Activated CD8-positive, alpha-beta memory T cell treated with anti-CD3 and anti-CD28 coated beads for 36 hours (primary cell): ENCODE measurements around the gene ITIH2. TPM values are rescaled to one million over a fixed set of nuclear protein-coding genes. Genes with fewer than 3 reads are reported as not detected.

Experiments used
- CTCF ChIA-PET: fragments of 350-600 bp; sonication (Branson Sonifier 250); formaldehyde crosslinking; loops from one replicate; lab custom pipeline; 2021; ENCODE audit warnings: antibody characterized with exemption; lab: Charles Lee
- POLR2A ChIA-PET: fragments of 350-600 bp; sonication (Branson Sonifier 250); formaldehyde crosslinking; loops from one replicate; lab custom pipeline; 2021; ENCODE audit warnings: antibody characterized with exemption; lab: Charles Lee
- total RNA-seq, 2 experiments: library from RNA; stranded (reverse); gene quantifications; one replicate each; pipeline ENCODE4 v1.2.3, GENCODE V29; 2021

The ITIH2 gene
- total RNA-seq, 2 experiments from 2014 or later, result not detected

- CTCF ChIA-PET, result no interaction called here
- POLR2A ChIA-PET, result interaction anchor here (2.8 kb wide), 1 partner anchor 30 kb away, joined by 23 read pairs; the partner anchor contains the start of gene TAF3
These were observed 84.2 kb downstream of the ITIH2 start for GRCh38 chr10:7787150-7787856.

GRCh38 chr10:7787857-7788638 lies 84.9 kb downstream of the ITIH2 start, which contains the start of the genes ATP5F1C and KIN:
Gene ATP5F1C (plus strand): TSS chr10:7788177. CDS start chr10:7788208, 31 bp downstream.
Gene KIN (minus strand): TSS chr10:7787993. CDS start chr10:7787933, 60 bp downstream.
- ChIA-PET CTCF (no interaction called here), POLR2A (interaction anchor here (2.8 kb wide), 1 partner anchor 29 kb away, joined by 23 read pairs; the partner anchor contains the start of gene TAF3)

GRCh38 chr10:7788639-7789286 lies 85.6 kb downstream of the ITIH2 start:
- ChIA-PET POLR2A (interaction anchor here (2.8 kb wide), 1 partner anchor 28 kb away, joined by 23 read pairs; the partner anchor contains the start of gene TAF3), CTCF (no interaction called here)

GRCh38 chr10:7789390-7789789 lies 86.3 kb downstream of the ITIH2 start:
- ChIA-PET POLR2A (interaction anchor here (2.8 kb wide), 1 partner anchor 28 kb away, joined by 23 read pairs; the partner anchor contains the start of gene TAF3), CTCF (no interaction called here)

GRCh38 chr10:7792541-7792940 lies 89.4 kb downstream of the ITIH2 start:
- CTCF ChIA-PET, result interaction anchor here (1.1 kb wide), 1 partner anchor 25 kb away, joined by 3 read pairs; the partner anchor contains the start of gene TAF3
- POLR2A ChIA-PET, result no interaction called here

- ChIA-PET CTCF (interaction anchor here (0.7 kb wide), 1 partner anchor 42 kb away, joined by 3 read pairs; no protein-coding TSS in a partner anchor), POLR2A (interaction anchor here (0.7 kb wide), 1 partner anchor 385 kb away, joined by 5 read pairs; no protein-coding TSS in a partner anchor)
These were observed 91.3 kb downstream of the ITIH2 start for GRCh38 chr10:7794251-7795026.

- ChIA-PET CTCF (no interaction called here), POLR2A (no interaction called here)
These were observed 92.5 kb downstream of the ITIH2 start for GRCh38 chr10:7795605-7796004.

- POLR2A ChIA-PET, result no interaction called here
These were observed 94.5 kb downstream of the ITIH2 start for GRCh38 chr10:7797582-7797981.

More at GRCh38 chr10:7797582-7797981, 94.5 kb downstream of the ITIH2 start:
- CTCF ChIA-PET, result no interaction called here

Other genes starting within 250 kb of the ITIH2 start
- gene ITIH5, start 36.4 kb upstream of the ITIH2 start, total RNA-seq, result not detected
- 10 to 100 TPM; 13.9 to 15.9 TPM for gene KIN, start 84.7 kb downstream of the ITIH2 start, total RNA-seq
- gene ATP5F1C, start 84.9 kb downstream of the ITIH2 start, total RNA-seq, result 100 to 1,000 TPM; 293 to 296 TPM
- 10 to 100 TPM; 19.4 to 20.3 TPM for gene TAF3, start 115.2 kb downstream of the ITIH2 start, total RNA-seq